MCF 10A (cell line): ENCODE data around the gene BMERB1. TPM values are rescaled to one million over a fixed set of nuclear protein-coding genes. Genes with fewer than 3 reads are reported as not detected.
A peak's percentile ranks its signal among the peaks of the same experiment; 100 is the strongest.

Experiments
- BruUV-seq: library from RNA; stranded (reverse); fragments of 400-500 nt; replicated peaks from 2 replicates; lab custom pipeline; 2021; lab: Mats Ljungman, UMichigan
- CTCF ChIA-PET: fragments of 300-600 bp; sonication (Branson Sonifier 250); formaldehyde crosslinking; extraction: SDS; loops from one replicate; lab custom pipeline; 2021; ENCODE audit warnings: antibody characterized with exemption, inconsistent platforms; lab: Yijun Ruan, JAX
- POLR2A ChIA-PET: fragments of 300-600, 350-650 bp; sonication (Branson Sonifier 250); formaldehyde crosslinking; extraction: SDS; loops from one replicate; lab custom pipeline; 2020; ENCODE audit warnings: antibody characterized with exemption, inconsistent platforms; lab: Yijun Ruan, JAX
- DNase-seq: peaks from one replicate; pipeline ENCODE4 v3.0.0-alpha.2; 2018; ENCODE audit not compliant: unreplicated experiment
- H3K27ac Mint-ChIP-seq: one replicate; pipeline ENCODE4 v1.8.0; 2022; ENCODE audit warnings: mild to moderate bottlenecking, low read depth, mixed read lengths; ENCODE audit not compliant: unreplicated experiment
- H3K27me3 Mint-ChIP-seq: one replicate; pipeline ENCODE4 v1.8.0; 2022; ENCODE audit warnings: mixed read lengths; ENCODE audit not compliant: insufficient read depth, unreplicated experiment
- H3K36me3 Mint-ChIP-seq: one replicate; pipeline ENCODE4 v1.8.0; 2022; ENCODE audit warnings: mild to moderate bottlenecking, moderate library complexity, mixed read lengths; ENCODE audit not compliant: insufficient read depth, unreplicated experiment
- H3K4me1 Mint-ChIP-seq: one replicate; pipeline ENCODE4 v1.8.0; 2022; ENCODE audit warnings: mixed read lengths; ENCODE audit not compliant: insufficient read depth, unreplicated experiment
- H3K4me3 Mint-ChIP-seq: one replicate; pipeline ENCODE4 v1.8.0; 2022; ENCODE audit warnings: mild to moderate bottlenecking, moderate library complexity, mixed read lengths; ENCODE audit not compliant: unreplicated experiment
- H3K9me3 Mint-ChIP-seq: one replicate; pipeline ENCODE4 v1.8.0; 2022; ENCODE audit warnings: mixed read lengths; ENCODE audit not compliant: unreplicated experiment
- intact Hi-C: fragments of 100-400 bp; cut with micrococcal nuclease; formaldehyde crosslinking; loops from 2 replicates; pipeline ENCODE4 v1.14.1; 2022
- total RNA-seq: library from RNA; stranded (reverse); gene quantifications from 2 replicates; pipeline ENCODE4 v1.2.3, GENCODE V29; 2022
- TF ChIP-seq, protein P1 (sequence below): fragments of 200-600 bp; IDR thresholded peaks from one replicate; pipeline ENCODE4 v1.8.0; 2022; ENCODE audit warnings: antibody characterized with exemption, mild to moderate bottlenecking; ENCODE audit not compliant: unreplicated experiment

The BMERB1 gene
- total RNA-seq, 1 experiment from 2014 or later = 3.3 TPM

DNA sequence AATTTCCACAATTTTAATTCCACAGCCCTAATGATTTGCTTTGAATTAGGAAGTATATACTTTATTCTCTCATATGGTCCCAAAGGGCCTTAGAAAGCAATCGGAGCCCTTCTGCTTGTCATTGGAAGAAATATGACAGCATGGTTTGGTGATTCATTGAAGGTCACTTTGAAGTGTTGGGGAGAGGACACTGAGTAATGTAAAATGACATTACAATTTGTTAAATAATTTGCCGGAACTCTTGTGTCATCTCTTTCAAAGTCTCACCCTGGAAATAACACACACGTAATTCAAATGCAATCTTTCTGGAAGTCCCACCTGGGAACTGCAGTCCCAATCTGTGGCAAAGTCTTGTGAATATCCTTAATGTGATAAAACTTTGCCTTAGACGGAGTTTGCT, 59.8 kb downstream of the BMERB1 start:
- no peak overlapping the region for H3K4me3 Mint-ChIP-seq

DNA sequence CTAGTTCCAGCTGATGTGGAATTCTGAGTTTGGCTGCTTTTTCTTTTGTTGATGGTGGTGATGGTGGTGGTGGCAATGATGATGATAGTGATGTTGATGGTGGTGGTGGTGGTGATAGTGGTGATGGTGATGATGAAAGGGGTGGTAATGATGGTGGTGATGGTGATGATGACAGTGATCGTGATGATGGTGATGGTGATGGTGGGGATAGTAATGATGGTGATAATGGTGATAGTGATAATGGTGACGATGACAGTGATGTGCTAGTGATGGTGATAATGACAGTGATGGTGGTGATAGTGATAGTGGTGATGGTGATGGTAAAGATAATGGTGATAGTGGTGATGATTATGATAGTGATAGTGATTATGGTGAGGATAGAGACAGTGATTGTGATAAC, 61.5 kb downstream of the BMERB1 start:
- ChIA-PET CTCF (no interaction called here), POLR2A (interaction anchor here (0.9 kb wide), 1 partner anchor 409 kb away, joined by 3 read pairs; no protein-coding TSS in a partner anchor)
- intact Hi-C loops = no loop called here
- Mint-ChIP-seq H3K27me3 (no peaks in the 10 kb centered on the region), H3K9me3 (no peaks in the 10 kb centered on the region), H3K36me3 (no peaks in the 10 kb centered on the region), H3K4me1 (peaks cover 8% of the 10 kb centered on the region), H3K4me3 (no peak overlapping the region), H3K27ac (no peak overlapping the region)
- DNase-seq = no peak
- TF ChIP-seq, protein P1, sequence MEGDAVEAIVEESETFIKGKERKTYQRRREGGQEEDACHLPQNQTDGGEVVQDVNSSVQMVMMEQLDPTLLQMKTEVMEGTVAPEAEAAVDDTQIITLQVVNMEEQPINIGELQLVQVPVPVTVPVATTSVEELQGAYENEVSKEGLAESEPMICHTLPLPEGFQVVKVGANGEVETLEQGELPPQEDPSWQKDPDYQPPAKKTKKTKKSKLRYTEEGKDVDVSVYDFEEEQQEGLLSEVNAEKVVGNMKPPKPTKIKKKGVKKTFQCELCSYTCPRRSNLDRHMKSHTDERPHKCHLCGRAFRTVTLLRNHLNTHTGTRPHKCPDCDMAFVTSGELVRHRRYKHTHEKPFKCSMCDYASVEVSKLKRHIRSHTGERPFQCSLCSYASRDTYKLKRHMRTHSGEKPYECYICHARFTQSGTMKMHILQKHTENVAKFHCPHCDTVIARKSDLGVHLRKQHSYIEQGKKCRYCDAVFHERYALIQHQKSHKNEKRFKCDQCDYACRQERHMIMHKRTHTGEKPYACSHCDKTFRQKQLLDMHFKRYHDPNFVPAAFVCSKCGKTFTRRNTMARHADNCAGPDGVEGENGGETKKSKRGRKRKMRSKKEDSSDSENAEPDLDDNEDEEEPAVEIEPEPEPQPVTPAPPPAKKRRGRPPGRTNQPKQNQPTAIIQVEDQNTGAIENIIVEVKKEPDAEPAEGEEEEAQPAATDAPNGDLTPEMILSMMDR = no peak
- BruUV-seq = no TSS peak

More for the DNA sequence above, 59.8 kb downstream of the BMERB1 start:
- Mint-ChIP-seq H3K4me1 (peaks cover 15% of the 10 kb centered on the region), H3K36me3 (no peaks in the 10 kb centered on the region), H3K27ac (no peak overlapping the region), H3K27me3 (no peaks in the 10 kb centered on the region), H3K9me3 (no peaks in the 10 kb centered on the region)
- TF ChIP-seq, protein P1 = no peak
- CTCF ChIA-PET = no interaction called here
- DNase-seq = no peak
- BruUV-seq = no TSS peak
- intact Hi-C loops = no loop called here
- POLR2A ChIA-PET = interaction anchor here (0.7 kb wide), 1 partner anchor 422 kb away, joined by 4 read pairs; no protein-coding TSS in a partner anchor

DNA sequence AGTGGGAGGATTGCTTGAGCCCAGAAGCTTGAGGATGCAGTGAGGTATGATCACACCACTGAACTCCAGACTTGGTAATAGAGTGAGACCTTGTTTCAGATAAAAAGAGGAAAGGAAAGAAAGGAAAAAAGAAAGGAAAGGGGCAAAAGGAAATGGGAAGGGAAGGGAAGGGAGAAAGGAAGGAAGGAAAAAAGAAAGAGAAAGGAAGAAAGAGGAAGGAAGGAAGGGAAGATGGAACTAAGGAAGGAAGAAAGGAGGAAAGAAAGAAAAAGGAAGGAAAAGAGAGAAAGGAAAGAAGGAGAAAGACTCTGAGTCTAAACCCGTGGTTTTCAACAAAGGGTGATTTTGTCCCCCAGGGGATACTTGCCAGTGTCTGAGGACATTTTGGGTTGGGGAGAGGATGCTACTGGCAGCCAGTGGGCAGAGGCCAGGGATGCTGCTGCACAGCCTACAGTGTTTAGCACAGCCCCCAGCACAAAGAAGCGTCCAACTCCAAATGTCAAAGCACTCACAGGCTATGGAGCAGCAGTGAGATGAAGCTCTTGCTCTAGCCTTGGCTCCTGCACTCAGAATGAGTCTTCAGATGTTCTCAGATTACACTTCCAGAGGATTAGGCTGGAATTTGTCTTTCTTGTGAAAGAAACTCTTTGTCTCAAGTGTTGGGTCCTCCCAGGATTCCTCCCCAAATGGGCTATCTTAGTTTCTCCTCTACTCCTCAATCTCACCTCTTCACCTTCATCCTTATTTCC, 64.2 kb downstream of the BMERB1 start:
- DNase-seq = peak; percentile 20
- H3K27ac Mint-ChIP-seq = no peak overlapping the region
- TF ChIP-seq, protein P1 = no peak
- POLR2A ChIA-PET = no interaction called here
- intact Hi-C loops = no loop called here
- no peaks in the 10 kb centered on the region for H3K36me3 Mint-ChIP-seq
- BruUV-seq = no TSS peak
- H3K4me3 Mint-ChIP-seq = no peak overlapping the region
- no peaks in the 10 kb centered on the region for H3K9me3 Mint-ChIP-seq
- peaks cover 8% of the 10 kb centered on the region for H3K4me1 Mint-ChIP-seq
- H3K27me3 Mint-ChIP-seq = no peaks in the 10 kb centered on the region
- CTCF ChIA-PET = interaction anchor here (1.0 kb wide), 1 partner anchor 11 kb away, joined by 3 read pairs; no protein-coding TSS in a partner anchor

- Mint-ChIP-seq H3K4me3 (no peak overlapping the region), H3K36me3 (no peaks in the 10 kb centered on the region), H3K4me1 (peaks cover 8% of the 10 kb centered on the region), H3K27ac (no peak overlapping the region), H3K9me3 (no peaks in the 10 kb centered on the region), H3K27me3 (peaks cover 9% of the 10 kb centered on the region)
- peak; percentile 86 for DNase-seq
- CTCF ChIA-PET = no interaction called here
- intact Hi-C loops = loop anchor here (1.0 to 5.0 kb wide), 2 partner anchors 13 to 90 kb away; no protein-coding TSS in a partner anchor
- POLR2A ChIA-PET = interaction anchor here (0.6 kb wide), 2 partner anchors 532 to 1174 kb away, joined by 3 read pairs; no protein-coding TSS in a partner anchor
- TF ChIP-seq, protein P1 = no peak
- BruUV-seq = TSS peak; percentile 25
Observed at GRCh38 chr16:15502041-15502725, 67.8 kb downstream of the BMERB1 start.
